SH-SY5Y (cell line): ENCODE measurements around the gene UCMA.

Experiments used
- GATA2 ChIP-seq: IDR thresholded peaks from 2 replicates; pipeline ENCODE4 v1.6.1; 2011; ENCODE audit warnings: mild to moderate bottlenecking, low read depth, low read length
- GATA3 ChIP-seq: IDR thresholded peaks from 2 replicates; pipeline ENCODE4 v1.6.1; 2011; ENCODE audit warnings: low read depth, mild to moderate bottlenecking, low read length, moderate library complexity

The UCMA gene

DNA sequence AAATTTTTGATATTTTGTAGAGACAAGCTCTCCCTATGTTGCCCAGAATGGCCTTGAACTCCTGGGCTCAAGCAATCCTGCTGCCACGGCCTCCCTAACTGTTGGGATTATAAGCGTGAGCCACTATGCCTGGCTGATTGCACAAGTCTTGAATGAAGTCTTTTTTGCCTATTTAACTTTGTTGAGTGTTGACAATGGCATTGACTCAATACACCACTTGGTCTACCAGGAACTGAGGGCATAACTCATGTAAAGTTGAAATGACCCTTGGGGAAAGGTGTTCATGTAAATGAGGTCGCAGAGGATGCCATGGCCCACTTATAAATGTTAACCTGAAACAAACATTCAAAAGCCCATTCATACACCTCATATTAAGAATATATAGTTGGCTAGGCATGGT is 7.4 kb upstream of the UCMA start:
- TF ChIP-seq GATA3 (no peak), GATA2 (no peak)

DNA sequence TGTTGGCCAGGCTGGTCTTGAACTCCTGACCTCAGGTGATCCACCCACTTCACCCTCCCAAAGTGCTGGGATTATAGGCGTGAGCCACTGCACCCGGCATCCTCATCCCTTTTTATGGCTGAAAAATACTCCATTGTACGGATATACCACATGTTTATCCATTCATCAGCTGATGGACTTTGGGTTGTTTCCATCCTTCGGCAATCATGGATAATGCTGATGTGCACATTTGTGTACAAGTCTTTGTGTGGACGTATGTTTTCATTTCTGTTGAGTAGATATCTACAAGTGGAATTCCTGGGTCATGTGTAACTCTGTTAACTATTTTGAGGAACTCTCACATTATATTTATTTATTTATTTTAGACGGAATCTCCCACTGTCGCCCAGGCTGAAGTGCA is 5.7 kb upstream of the UCMA start:
- TF ChIP-seq GATA3 (no peak), GATA2 (no peak)

DNA sequence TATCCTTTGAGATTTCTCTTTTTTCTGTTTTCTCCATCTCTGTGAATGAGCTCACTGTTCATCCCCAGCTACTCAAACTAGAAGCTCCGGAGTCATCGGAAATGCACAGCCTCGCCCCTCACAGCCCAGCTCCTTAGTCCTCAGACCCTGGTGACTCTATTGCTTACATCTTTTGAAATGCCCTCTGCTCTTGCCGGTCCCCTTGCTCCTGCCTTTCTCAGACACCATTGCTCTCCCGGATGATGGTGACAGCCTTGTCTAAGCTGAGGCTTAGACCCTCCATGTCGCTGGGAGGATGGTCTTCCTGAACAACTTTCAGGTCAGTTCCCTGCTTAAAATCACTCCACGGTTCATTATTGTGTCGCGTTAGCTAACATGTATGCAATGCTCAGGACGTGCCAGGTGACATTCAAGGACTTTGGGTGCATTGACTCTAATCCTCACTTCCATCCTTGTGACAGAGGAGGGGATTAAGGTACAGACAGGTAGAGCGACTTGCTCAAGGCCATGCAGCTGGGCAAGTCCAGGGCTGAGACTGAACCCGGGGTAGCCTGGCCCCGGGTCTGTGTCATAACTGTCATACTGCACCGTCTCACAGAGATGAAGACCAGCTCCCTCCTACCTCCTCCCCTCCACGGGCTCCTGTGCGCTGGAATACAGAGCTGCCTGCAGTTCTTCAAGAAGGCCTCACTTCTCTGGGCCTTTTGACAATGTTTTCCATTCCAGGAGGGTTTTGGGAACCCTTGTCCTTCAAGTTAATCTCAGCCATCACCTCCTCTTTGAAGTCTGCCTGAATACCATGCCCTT is 4.3 kb upstream of the UCMA start:
- TF ChIP-seq GATA2 (no peak), GATA3 (no peak)

DNA sequence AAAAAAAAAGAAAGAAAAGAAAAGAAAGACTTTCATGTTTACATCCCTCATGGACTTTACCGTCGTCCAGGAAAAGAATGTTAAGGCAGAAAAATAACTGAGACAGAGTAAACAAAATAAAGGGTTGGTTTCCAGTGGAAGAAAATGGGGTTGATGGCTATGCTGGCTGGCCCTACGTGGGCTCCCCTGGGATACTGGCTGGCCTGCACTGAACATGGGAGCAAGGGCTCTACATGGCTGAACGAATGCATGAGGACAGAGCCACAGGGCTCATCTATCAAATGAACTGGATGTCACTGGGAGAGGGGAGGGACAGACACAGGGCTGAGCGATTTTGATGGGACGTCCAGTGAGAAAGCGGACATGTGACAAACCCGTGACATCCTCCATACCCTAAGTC is 2.5 kb upstream of the UCMA start:
- TF ChIP-seq GATA2: no peak
- no peak for TF ChIP-seq GATA3

DNA sequence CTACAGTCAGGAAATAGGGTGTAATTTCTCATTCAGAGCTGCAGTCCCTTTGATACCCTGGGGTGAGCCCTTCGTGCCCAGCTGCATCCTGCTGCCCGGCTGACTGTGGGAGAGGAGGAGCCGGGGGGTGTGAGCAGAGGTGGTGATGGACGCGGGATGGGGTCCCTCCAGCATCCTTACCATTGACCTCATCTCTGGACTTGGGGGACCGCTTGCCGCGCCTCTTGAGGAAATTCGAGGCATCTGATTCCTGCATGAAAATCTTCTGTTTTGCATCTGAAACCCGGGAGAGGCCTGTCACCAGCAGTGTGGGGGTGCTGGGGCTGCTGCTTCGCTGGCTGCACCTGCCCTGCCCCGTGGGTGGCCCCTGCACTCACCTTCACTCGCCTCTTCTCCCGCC is 816 bp downstream of the UCMA start:
- TF ChIP-seq GATA2 (no peak), GATA3 (no peak)

DNA sequence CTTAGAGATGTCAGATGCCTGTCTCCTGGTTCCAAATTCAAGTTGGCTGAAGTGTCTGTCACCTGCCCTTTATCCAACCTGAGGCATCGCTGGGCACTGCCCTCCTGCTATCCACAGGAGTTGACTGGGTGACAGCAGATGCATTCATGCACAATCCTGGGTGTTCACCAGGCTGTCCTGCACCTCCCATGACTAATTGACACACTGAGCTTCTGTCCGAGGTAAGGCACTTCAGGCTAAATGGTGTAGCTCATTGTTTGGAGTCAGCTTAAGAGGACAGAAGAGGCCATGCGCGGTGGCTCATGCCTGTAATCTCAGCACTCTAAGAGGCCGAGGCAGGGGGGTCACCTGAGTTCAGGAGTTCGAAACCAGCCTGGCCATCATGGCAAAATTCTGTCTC is 2.4 kb downstream of the UCMA start:
- TF ChIP-seq GATA2: no peak
- no peak for TF ChIP-seq GATA3

DNA sequence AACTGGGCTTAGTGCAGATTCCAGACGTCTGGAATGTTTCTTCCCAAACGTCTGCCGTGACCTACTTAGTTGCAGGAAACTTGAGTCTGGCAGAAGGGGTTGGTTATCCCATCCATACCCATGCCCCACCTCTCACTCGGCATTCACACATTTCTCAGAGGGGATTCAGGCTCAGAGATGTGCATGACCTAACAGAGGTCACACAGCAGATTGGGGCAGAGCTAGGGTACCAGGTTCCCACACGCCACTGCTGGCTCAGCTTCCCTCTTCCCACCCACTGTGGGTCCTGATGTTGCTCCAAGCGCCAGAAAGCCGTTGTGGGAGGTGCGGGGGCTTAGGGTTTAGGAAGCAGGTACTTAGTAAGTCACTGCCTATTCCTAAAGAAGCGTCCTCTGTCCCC is 3.0 kb downstream of the UCMA start:
- no peak for TF ChIP-seq GATA3
- no peak for TF ChIP-seq GATA2

DNA sequence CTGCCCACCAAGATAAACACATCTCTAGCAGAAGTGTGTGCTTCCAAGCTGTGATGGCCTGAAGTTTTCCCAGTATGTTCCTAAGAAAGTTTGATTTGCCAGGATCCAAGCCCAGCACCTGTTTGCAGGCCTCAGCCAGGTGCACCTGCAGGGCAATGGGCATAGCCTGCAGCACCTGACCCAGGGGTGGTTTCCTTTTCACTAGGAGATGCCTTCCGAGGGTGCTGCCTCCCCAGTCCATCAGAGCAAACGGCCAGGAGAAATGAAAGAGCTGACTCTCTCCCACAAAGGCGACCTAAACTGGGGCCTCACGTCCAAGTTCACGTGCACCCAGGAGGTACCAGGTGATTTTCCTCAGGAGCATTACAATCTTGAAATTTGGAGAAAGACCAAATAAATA is 7.1 kb downstream of the UCMA start:
- TF ChIP-seq GATA3 (no peak), GATA2 (no peak)

DNA sequence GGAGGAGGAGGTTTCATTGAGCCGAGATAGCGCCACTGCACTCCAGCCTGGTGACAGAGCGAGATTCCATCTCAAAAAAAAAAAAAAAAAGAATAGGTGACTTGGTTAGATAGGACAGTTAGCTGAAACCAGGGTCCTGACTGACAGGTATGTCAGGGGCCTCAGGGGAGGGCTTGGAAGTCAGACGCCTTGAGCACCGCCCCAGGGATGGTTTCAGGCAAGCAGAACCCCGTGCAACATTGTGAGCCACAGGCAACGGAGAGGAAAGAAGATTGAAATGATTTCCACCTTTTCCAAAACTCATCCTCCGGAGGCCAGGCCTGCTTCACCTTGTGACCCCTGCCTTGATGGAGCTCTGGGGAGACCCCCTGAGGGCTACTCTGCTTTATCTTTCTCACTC is 8.6 kb downstream of the UCMA start:
- no peak for TF ChIP-seq GATA2
- TF ChIP-seq GATA3: no peak

DNA sequence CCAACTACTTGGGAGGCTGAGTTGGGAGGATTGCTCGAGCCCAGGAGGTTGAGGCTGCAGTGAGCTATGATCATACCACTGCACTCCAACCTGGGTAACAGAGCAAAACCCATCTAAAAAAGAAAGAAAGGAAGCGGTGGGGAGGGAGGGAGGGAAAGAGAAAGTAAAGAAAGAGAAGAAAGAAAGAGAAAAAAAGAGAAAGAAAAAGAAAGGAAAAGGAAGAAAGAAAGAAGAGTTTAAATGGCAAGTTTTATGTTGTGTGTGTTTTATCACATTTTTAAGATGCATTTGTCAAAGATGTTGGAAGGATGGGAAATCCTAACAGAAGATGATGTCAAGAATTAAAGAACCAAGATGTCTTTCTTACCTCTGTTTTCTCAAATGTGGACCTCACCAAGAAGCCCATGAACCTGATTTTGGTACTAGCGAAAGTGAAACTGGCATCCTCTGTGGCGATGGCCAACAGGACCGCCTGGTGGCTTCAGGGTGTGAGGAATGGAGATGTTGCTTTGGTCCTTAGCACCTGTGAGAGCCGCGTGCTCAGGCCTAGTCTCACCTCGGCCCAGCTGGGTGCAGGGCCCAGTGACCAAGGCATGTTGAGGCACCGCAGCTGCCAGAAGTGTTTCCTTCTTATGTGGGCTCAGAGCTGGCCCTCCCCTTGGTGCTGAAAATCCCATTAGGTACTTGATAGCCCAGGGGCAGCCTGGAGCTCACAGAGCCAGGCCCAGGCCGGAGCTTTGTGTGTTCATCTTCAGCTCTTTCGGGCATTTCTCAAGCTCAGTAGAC is 9.8 kb downstream of the UCMA start:
- TF ChIP-seq GATA2: no peak
- no peak for TF ChIP-seq GATA3

DNA sequence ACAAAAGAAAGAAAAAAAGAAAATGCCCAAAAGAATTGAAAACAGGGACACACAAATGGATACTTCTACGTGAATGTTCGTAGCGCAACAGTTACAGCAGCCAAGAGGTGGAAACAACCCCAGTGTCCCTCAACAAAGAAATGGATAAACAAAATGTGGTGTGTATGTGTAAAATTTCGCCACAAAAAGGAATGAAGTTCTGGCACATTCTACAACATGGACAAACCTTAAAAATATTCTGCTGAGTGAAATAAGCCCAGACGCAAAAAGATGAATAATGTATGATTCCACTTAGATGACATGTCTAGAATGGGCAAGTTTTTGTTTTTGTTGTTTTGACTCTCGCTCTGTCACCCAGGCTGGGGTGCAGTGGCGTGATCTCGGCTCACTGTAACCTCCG is 10.9 kb downstream of the UCMA start:
- TF ChIP-seq GATA2 (no peak), GATA3 (no peak)

DNA sequence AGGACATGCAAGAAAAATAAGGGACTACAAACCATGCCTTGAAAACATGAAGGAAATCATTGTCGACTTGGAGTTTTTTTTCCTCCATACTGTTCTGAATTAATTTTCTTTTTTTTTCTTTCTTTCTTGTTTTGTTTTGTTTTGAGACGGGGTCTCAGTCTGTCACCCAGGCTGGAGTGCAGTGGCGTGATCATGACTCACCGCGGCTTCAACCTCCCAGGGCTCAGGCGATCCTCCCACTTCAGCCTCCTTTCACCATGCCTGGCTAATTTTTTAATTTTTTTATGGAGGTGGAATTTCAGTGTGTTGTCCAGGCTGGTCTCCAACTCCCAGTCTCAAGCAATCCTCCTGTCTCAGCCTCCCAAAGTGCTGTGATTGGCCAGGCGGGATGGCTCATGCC is 11.6 kb downstream of the UCMA start:
- TF ChIP-seq GATA2: no peak
- no peak for TF ChIP-seq GATA3

DNA sequence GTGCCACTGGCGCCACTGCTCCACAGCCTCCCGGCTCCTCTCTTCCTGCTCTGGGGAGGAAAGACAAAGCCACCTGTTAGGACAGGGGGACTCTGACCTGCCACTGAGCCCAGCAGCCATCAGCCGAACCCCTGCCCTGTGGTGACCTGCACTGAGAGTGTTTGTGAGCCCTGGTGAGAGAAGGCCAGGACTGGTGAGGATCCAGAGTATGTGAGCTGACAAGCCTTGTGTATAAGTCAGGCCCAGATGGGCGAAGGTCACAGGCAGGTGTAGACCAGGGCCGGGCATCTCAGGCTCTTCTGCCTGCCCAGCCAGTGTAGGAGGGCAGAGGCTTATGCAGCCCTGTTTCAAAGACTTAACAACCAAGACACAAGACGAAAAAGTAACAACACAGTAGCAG is 12.0 kb downstream of the UCMA start:
- TF ChIP-seq GATA2: no peak
- no peak for TF ChIP-seq GATA3

DNA sequence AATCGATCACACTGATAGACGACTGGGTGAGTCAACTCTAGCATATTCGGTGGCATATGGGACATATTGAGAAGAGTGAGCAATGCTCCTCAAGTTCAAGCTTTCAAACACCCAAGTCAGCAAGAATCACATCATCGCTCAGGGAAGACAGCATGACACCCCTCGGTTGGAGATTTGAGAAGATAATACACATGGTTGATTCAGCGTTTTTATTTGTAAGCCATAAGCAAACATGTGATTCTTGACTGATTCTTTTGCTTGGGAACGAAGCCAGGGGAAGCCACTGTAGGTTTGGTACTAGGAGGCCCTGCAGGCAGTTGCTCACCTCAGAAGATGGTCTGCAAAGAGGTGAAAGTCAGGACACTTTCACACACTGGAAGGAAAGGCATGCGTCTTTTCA is 12.6 kb downstream of the UCMA start:
- no peak for TF ChIP-seq GATA2
- TF ChIP-seq GATA3: no peak
